ENCODE results near the gene DCANP1. TPM values are rescaled to one million over a fixed set of nuclear protein-coding genes. Genes with fewer than 3 reads are reported as not detected.

DCANP1 gene
- total RNA-seq, 1 donor from 2014 or later, result not detected

GRCh38 chr5:135450952-135451351, 3.8 kb upstream of the DCANP1 start:
- Mint-ChIP-seq H3K9me3 (ENCODE audit: low read depth) (no peaks in the 10 kb centered on the region), H3K27ac (no peak overlapping the region), H3K36me3 (ENCODE audit: insufficient read depth) (no peaks in the 10 kb centered on the region), H3K4me3 (ENCODE audit: low read depth) (no peak overlapping the region), H3K27me3 (peaks cover 25% of the 10 kb centered on the region), H3K4me1 (ENCODE audit: low read depth) (peaks cover 3% of the 10 kb centered on the region)
- DNase-seq (ENCODE audit: low spot score, unreplicated experiment), result no peak
- no peak for TF ChIP-seq CTCF (IDR thresholded peaks at IDR 0.05; ENCODE audit: unreplicated experiment)

- no peaks in the 10 kb centered on the region for H3K9me3 Mint-ChIP-seq (ENCODE audit: low read depth)
- no peak overlapping the region for H3K27ac Mint-ChIP-seq
- H3K27me3 Mint-ChIP-seq, result peaks cover 22% of the 10 kb centered on the region
- TF ChIP-seq CTCF (IDR thresholded peaks at IDR 0.05; ENCODE audit: unreplicated experiment), result no peak
- no peak overlapping the region for H3K4me3 Mint-ChIP-seq (ENCODE audit: low read depth)
- peaks cover 3% of the 10 kb centered on the region for H3K4me1 Mint-ChIP-seq (ENCODE audit: low read depth)
- no peaks in the 10 kb centered on the region for H3K36me3 Mint-ChIP-seq (ENCODE audit: insufficient read depth)
- no peak for DNase-seq (ENCODE audit: low spot score, unreplicated experiment)
These were observed 3.2 kb upstream of the DCANP1 start for GRCh38 chr5:135450336-135450735.

GRCh38 chr5:135449644-135450043, 2.5 kb upstream of the DCANP1 start:
- Mint-ChIP-seq H3K27ac (no peak overlapping the region), H3K4me1 (ENCODE audit: low read depth) (peaks cover 3% of the 10 kb centered on the region), H3K36me3 (ENCODE audit: insufficient read depth) (no peaks in the 10 kb centered on the region), H3K9me3 (ENCODE audit: low read depth) (no peaks in the 10 kb centered on the region), H3K4me3 (ENCODE audit: low read depth) (no peak overlapping the region), H3K27me3 (peaks cover 22% of the 10 kb centered on the region)
- no peak for TF ChIP-seq CTCF (IDR thresholded peaks at IDR 0.05; ENCODE audit: unreplicated experiment)
- no peak for DNase-seq (ENCODE audit: low spot score, unreplicated experiment)

- no peaks in the 10 kb centered on the region for H3K9me3 Mint-ChIP-seq (ENCODE audit: low read depth)
- no peak for TF ChIP-seq CTCF (IDR thresholded peaks at IDR 0.05; ENCODE audit: unreplicated experiment)
- H3K36me3 Mint-ChIP-seq (ENCODE audit: insufficient read depth), result no peaks in the 10 kb centered on the region
- H3K27ac Mint-ChIP-seq, result no peak overlapping the region
- no peak overlapping the region for H3K4me3 Mint-ChIP-seq (ENCODE audit: low read depth)
- DNase-seq (ENCODE audit: low spot score, unreplicated experiment), result no peak
- H3K4me1 Mint-ChIP-seq (ENCODE audit: low read depth), result peaks cover 6% of the 10 kb centered on the region
- H3K27me3 Mint-ChIP-seq, result peaks cover 23% of the 10 kb centered on the region
These were observed 1.8 kb upstream of the DCANP1 start for GRCh38 chr5:135448791-135449507.

- no peak overlapping the region for H3K27ac Mint-ChIP-seq
- H3K9me3 Mint-ChIP-seq (ENCODE audit: low read depth), result no peaks in the 10 kb centered on the region
- H3K36me3 Mint-ChIP-seq (ENCODE audit: insufficient read depth), result no peaks in the 10 kb centered on the region
- H3K4me3 Mint-ChIP-seq (ENCODE audit: low read depth), result no peak overlapping the region
- no peak for TF ChIP-seq CTCF (IDR thresholded peaks at IDR 0.05; ENCODE audit: unreplicated experiment)
- peaks cover 20% of the 10 kb centered on the region for H3K27me3 Mint-ChIP-seq
- H3K4me1 Mint-ChIP-seq (ENCODE audit: low read depth), result peaks cover 6% of the 10 kb centered on the region
- no peak for DNase-seq (ENCODE audit: low spot score, unreplicated experiment)
These were observed 1.1 kb upstream of the DCANP1 start for GRCh38 chr5:135448071-135448739.

Measured in progenitor cell of endocrine pancreas (in vitro differentiated cells).